Testis (tissue), 3 donors: ENCODE results near the gene UBTF. TPM values are rescaled to one million over a fixed set of nuclear protein-coding genes. Genes with fewer than 3 reads are reported as not detected.

Experiments used
- DNase-seq: peaks from one replicate; pipeline ENCODE4 v3.0.0-alpha.2; 2019
- H3K27ac ChIP-seq, 2 donors: fragments of 200-600 bp; sonication (generic); one replicate each; pipeline ENCODE4 v1.5.1; 2019
- H3K27me3 ChIP-seq: fragments of 200-600 bp; sonication (generic); one replicate; pipeline ENCODE4 v1.5.1; 2019
- H3K36me3 ChIP-seq: fragments of 200-600 bp; sonication (generic); one replicate; pipeline ENCODE4 v1.5.1; 2017; ENCODE audit warnings: low read depth; ENCODE audit errors: missing control alignments
- H3K4me1 ChIP-seq: fragments of 200-600 bp; sonication (generic); one replicate; pipeline ENCODE4 v1.5.1; 2019
- H3K4me3 ChIP-seq, 2 donors: fragments of 200-600 bp; sonication (generic); one replicate each; pipeline ENCODE4 v1.5.1; 2017 to 2019
- H3K9me3 ChIP-seq: fragments of 200-600 bp; sonication (generic); one replicate; pipeline ENCODE4 v1.5.1; 2017
- CTCF ChIP-seq, 3 experiments: fragments of 450-650 bp in 2 of 3; fragments of 200-600 bp in 1 of 3; sonication (generic) in 1 of 3; IDR thresholded peaks; one replicate each; pipeline ENCODE4 v1.5.1; 2016 to 2019; ENCODE audit warnings: antibody characterized with exemption in 3 of 3, mild to moderate bottlenecking in 2 of 3, moderate library complexity in 1 of 3
- POLR2A ChIP-seq: fragments of 450-650 bp; IDR thresholded peaks from one replicate; pipeline ENCODE4 v1.6.1; 2017; ENCODE audit warnings: antibody characterized with exemption, mild to moderate bottlenecking, moderate library complexity
- WGBS, 2 donors: methylation state at CpG; one replicate each; pipeline ENCODE4 v1.1.5; 2018; 5-methylcytosine and 5-hydroxymethylcytosine counted together
- intact Hi-C: fragments of 100-400 bp; cut with DNase I; formaldehyde crosslinking; loops from one replicate; pipeline ENCODE4 v1.15.1; 2023; ENCODE audit warnings: low total_unique reads
- polyA plus RNA-seq: library from polyadenylated mRNA; stranded (reverse); fragments of 350-450 nt; fragmentation: Illumina TruSeq; extraction: RNeasy Lipid Tissue Mini Kit (QIAGEN cat#74804); gene quantifications from one replicate; pipeline ENCODE4 v1.2.3, GENCODE V29; 2014; ENCODE audit warnings: low read depth, low replicate concordance; ENCODE audit not compliant: insufficient read depth
- total RNA-seq, 2 donors: library from RNA; depleted of rRNA; stranded (reverse); fragments of >200 nt; gene quantifications; one replicate each; pipeline ENCODE4 v1.2.3, GENCODE V29; 2016

UBTF gene
- total and polyA plus RNA-seq, 3 donors from 2014 or later: 54.2 to 78.7 (median 69.6) TPM

- H3K4me1 ChIP-seq: peaks cover 9% of the 10 kb centered on the region
- H3K4me3 ChIP-seq: no peak overlapping the region
- no peak for DNase-seq
- H3K27me3 ChIP-seq: no peaks in the 10 kb centered on the region
- no peak overlapping the region for H3K27ac ChIP-seq
- WGBS, 2 donors: 77 to 88% methylated on average over 5 of the region's 5 CpGs
- intact Hi-C loops: no loop called here
- H3K36me3 ChIP-seq: no peaks in the 10 kb centered on the region
- TF ChIP-seq POLR2A (no peak), CTCF (IDR thresholded peaks at IDR 0.05) (no peak)
- H3K9me3 ChIP-seq: no peaks in the 10 kb centered on the region
Measured at GRCh38 chr17:44235583-44235936, 16.1 kb upstream of the UBTF start.

GRCh38 chr17:44233582-44233981, 14.1 kb upstream of the UBTF start:
- intact Hi-C loops: no loop called here
- H3K36me3 ChIP-seq: no peaks in the 10 kb centered on the region
- H3K27ac ChIP-seq: no peak overlapping the region
- H3K9me3 ChIP-seq: no peaks in the 10 kb centered on the region
- no peaks in the 10 kb centered on the region for H3K27me3 ChIP-seq
- H3K4me1 ChIP-seq: peaks cover 9% of the 10 kb centered on the region
- DNase-seq: no peak
- H3K4me3 ChIP-seq: no peak overlapping the region
- TF ChIP-seq CTCF (IDR thresholded peaks at IDR 0.05): no peak
- TF ChIP-seq POLR2A: no peak
- WGBS, 2 donors: 82 to 88% methylated on average over 5 of the region's 5 CpGs

GRCh38 chr17:44232061-44232460, 12.6 kb upstream of the UBTF start:
- no peaks in the 10 kb centered on the region for H3K27me3 ChIP-seq
- no peaks in the 10 kb centered on the region for H3K9me3 ChIP-seq
- H3K27ac ChIP-seq: no peak overlapping the region
- 95% methylated on average over 7 of the region's 7 CpGs for WGBS, 2 donors
- no peak overlapping the region for H3K4me3 ChIP-seq
- intact Hi-C loops: no loop called here
- H3K36me3 ChIP-seq: no peaks in the 10 kb centered on the region
- peaks cover 9% of the 10 kb centered on the region for H3K4me1 ChIP-seq
- DNase-seq: no peak
- TF ChIP-seq CTCF (IDR thresholded peaks at IDR 0.05) (no peak), POLR2A (no peak)

GRCh38 chr17:44230140-44230539, 10.7 kb upstream of the UBTF start:
- H3K4me1 ChIP-seq: peaks cover 6% of the 10 kb centered on the region
- intact Hi-C loops: no loop called here
- 84 to 85% methylated on average over 9 of the region's 9 CpGs for WGBS, 2 donors
- H3K36me3 ChIP-seq: no peaks in the 10 kb centered on the region
- H3K27ac ChIP-seq: no peak overlapping the region
- no peak overlapping the region for H3K4me3 ChIP-seq
- H3K27me3 ChIP-seq: no peaks in the 10 kb centered on the region
- H3K9me3 ChIP-seq: no peaks in the 10 kb centered on the region
- DNase-seq: no peak
- TF ChIP-seq CTCF (IDR thresholded peaks at IDR 0.05) (no peak), POLR2A (no peak)

GRCh38 chr17:44229090-44229489, 9.6 kb upstream of the UBTF start:
- Histone ChIP-seq H3K36me3 (no peaks in the 10 kb centered on the region), H3K27ac (no peak overlapping the region), H3K4me3 (no peak overlapping the region), H3K4me1 (no peaks in the 10 kb centered on the region), H3K27me3 (no peaks in the 10 kb centered on the region), H3K9me3 (no peaks in the 10 kb centered on the region)
- intact Hi-C loops: no loop called here
- TF ChIP-seq CTCF (IDR thresholded peaks at IDR 0.05): no peak
- no peak for TF ChIP-seq POLR2A
- WGBS, 2 donors: 71 to 90% methylated on average over 2 to 6 of the region's 6 CpGs
- DNase-seq: no peak
